ENCODE measurements around the gene RNGTT.
"Not testable (repeated sequence)": the region's sequence is repeated elsewhere in the genome, so short reads cannot be mapped to it uniquely, and the experiment has no call there.

RNGTT gene

DNA sequence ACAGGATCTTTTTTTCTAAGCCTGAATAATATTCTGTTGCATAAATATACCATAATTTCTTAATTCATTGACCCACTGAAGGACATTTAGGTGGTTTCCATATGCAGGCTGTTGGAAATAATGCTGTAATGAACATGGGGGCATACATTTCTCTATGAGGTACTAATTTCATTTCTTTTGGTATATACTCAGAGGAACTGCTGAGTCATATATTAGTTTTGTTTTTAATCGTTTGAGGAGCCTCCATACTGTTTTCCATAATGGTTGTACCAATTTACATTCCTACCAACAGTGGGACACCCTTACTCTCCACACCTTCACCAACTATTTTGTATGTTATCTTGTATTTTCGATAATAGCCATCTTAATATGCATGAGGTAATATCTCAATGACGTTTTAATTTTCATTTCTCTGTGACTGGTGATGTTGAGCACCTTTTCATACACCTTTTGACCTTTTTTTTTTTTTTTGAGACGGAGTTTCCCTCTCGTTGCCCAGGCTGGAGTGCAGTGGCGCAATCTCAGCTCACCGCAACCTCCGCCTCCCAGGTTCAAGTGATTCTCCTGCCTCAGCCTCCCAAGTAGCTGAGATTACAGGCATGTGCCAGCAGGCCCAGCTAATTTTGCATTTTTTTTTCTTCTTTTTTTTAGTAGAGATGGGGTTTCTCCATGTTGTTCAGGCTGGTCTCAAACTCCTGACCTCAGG lies 187.4 kb downstream of the RNGTT start:
- Histone ChIP-seq H3K27ac (ENCODE audit: low read length) (no peak overlapping the region), H3K27me3 (ENCODE audit: low read depth, low read length) (no peaks in the 10 kb centered on the region), H3K36me3 (ENCODE audit: control insufficient read depth in 1 of 2, insufficient read depth in 2 of 2, low read length in 2 of 2) (peaks cover 0 to 4% of the 10 kb centered on the region in 2 donors), H3K4me3 (ENCODE audit: low read depth in 1 of 2, low read length in 2 of 2) (no peak overlapping the region), H3K4me1 (ENCODE audit: control insufficient read depth in 1 of 2, insufficient read depth in 2 of 2, low read length in 2 of 2) (no peaks in the 10 kb centered on the region), H3K9me3 (ENCODE audit: control insufficient read depth in 1 of 2, low read length in 2 of 2) (no peaks in the 10 kb centered on the region)

GRCh38 chr6:88768114-88768513 lies 195.3 kb downstream of the RNGTT start:
- H3K4me1 ChIP-seq (ENCODE audit: control insufficient read depth in 1 of 2, insufficient read depth in 2 of 2, low read length in 2 of 2); H3K4me3 ChIP-seq (ENCODE audit: low read depth in 1 of 2, low read length in 2 of 2); H3K36me3 ChIP-seq (ENCODE audit: control insufficient read depth in 1 of 2, insufficient read depth in 2 of 2, low read length in 2 of 2); H3K27me3 ChIP-seq (ENCODE audit: low read depth, low read length); H3K9me3 ChIP-seq (ENCODE audit: control insufficient read depth in 1 of 2, low read length in 2 of 2); H3K27ac ChIP-seq (ENCODE audit: low read length): not testable (repeated sequence)

GRCh38 chr6:88764081-88764480 lies 199.3 kb downstream of the RNGTT start:
- Histone ChIP-seq H3K36me3 (ENCODE audit: control insufficient read depth in 1 of 2, insufficient read depth in 2 of 2, low read length in 2 of 2) (no peaks in the 10 kb centered on the region), H3K27ac (ENCODE audit: low read length) (no peak overlapping the region), H3K4me3 (ENCODE audit: low read depth in 1 of 2, low read length in 2 of 2) (no peak overlapping the region), H3K27me3 (ENCODE audit: low read depth, low read length) (no peaks in the 10 kb centered on the region), H3K9me3 (ENCODE audit: control insufficient read depth in 1 of 2, low read length in 2 of 2) (no peaks in the 10 kb centered on the region), H3K4me1 (ENCODE audit: control insufficient read depth in 1 of 2, insufficient read depth in 2 of 2, low read length in 2 of 2) (no peaks in the 10 kb centered on the region)

DNA sequence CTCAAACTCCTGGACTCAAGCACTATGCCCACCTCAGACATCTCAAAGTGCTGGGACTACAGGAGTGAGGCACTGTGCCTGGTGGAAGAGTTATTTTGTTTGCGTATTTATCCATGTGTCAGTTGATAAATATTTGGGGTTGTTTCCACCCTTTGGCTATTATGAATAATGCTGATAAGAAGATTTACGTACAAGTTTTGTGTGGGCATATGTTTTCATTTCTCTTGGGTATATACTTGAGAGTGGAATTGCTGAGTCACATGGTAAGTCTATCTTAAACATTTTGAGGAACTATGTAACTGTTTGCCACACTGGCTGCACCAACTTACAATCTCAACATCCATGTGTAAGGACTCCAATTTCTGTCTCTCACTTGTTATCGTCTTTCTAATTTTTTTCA lies 200.3 kb downstream of the RNGTT start:
- no peak overlapping the region for H3K4me3 ChIP-seq (ENCODE audit: low read depth in 1 of 2, low read length in 2 of 2)
- no peaks in the 10 kb centered on the region for H3K4me1 ChIP-seq (ENCODE audit: control insufficient read depth in 1 of 2, insufficient read depth in 2 of 2, low read length in 2 of 2)
- H3K27ac ChIP-seq (ENCODE audit: low read length): no peak overlapping the region
- no peaks in the 10 kb centered on the region for H3K9me3 ChIP-seq (ENCODE audit: control insufficient read depth in 1 of 2, low read length in 2 of 2)
- H3K27me3 ChIP-seq (ENCODE audit: low read depth, low read length): no peaks in the 10 kb centered on the region
- H3K36me3 ChIP-seq (ENCODE audit: control insufficient read depth in 1 of 2, insufficient read depth in 2 of 2, low read length in 2 of 2): no peaks in the 10 kb centered on the region

DNA sequence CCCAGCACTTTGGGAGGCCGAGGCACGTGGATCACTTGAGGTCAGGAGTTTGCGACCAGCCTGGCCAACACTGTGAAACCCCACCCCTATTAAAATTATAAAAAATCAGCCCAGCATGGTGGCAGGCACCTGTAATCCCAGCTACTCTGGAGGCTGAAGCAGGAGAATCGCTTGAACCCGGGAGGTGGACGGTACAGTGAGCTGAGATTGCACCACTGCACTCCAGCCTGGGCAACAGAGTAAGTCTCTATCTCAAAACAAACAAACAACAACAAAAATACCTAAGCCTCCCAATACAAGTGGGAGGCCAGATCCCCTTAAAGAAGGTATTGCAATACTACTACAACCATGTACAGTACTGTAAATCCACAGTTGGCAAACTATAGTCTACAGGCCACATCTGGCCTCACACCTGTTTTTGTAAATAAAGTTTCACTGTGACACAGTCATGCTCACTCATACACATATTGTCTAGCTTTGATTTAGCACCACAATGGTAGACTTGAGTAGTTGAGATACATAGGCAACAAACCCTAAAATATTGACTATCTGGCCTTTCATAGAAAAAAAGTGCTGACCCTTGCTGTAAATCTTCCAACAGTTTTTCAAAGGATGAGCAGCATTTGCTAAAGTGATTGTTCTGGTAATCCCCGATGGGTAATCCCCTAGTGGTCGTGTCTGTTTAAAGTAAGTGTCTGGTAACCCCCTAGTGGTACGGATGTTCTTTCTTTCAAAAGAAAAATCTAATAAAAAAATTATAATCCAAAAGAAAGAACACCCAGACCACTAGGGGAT lies 202.0 kb downstream of the RNGTT start:
- Histone ChIP-seq H3K4me1 (ENCODE audit: control insufficient read depth in 1 of 2, insufficient read depth in 2 of 2, low read length in 2 of 2) (no peaks in the 10 kb centered on the region), H3K9me3 (ENCODE audit: control insufficient read depth in 1 of 2, low read length in 2 of 2) (no peaks in the 10 kb centered on the region), H3K36me3 (ENCODE audit: control insufficient read depth in 1 of 2, insufficient read depth in 2 of 2, low read length in 2 of 2) (no peaks in the 10 kb centered on the region), H3K27ac (ENCODE audit: low read length) (no peak overlapping the region), H3K4me3 (ENCODE audit: low read depth in 1 of 2, low read length in 2 of 2) (no peak overlapping the region), H3K27me3 (ENCODE audit: low read depth, low read length) (no peaks in the 10 kb centered on the region)

- no peaks in the 10 kb centered on the region for H3K36me3 ChIP-seq (ENCODE audit: control insufficient read depth in 1 of 2, insufficient read depth in 2 of 2, low read length in 2 of 2)
- H3K9me3 ChIP-seq (ENCODE audit: control insufficient read depth in 1 of 2, low read length in 2 of 2): no peaks in the 10 kb centered on the region
- H3K27ac ChIP-seq (ENCODE audit: low read length): no peak overlapping the region
- H3K4me3 ChIP-seq (ENCODE audit: low read depth in 1 of 2, low read length in 2 of 2): no peak overlapping the region
- no peaks in the 10 kb centered on the region for H3K27me3 ChIP-seq (ENCODE audit: low read depth, low read length)
- H3K4me1 ChIP-seq (ENCODE audit: control insufficient read depth in 1 of 2, insufficient read depth in 2 of 2, low read length in 2 of 2): no peaks in the 10 kb centered on the region
These were observed 203.3 kb downstream of the RNGTT start for GRCh38 chr6:88760091-88760490.

DNA sequence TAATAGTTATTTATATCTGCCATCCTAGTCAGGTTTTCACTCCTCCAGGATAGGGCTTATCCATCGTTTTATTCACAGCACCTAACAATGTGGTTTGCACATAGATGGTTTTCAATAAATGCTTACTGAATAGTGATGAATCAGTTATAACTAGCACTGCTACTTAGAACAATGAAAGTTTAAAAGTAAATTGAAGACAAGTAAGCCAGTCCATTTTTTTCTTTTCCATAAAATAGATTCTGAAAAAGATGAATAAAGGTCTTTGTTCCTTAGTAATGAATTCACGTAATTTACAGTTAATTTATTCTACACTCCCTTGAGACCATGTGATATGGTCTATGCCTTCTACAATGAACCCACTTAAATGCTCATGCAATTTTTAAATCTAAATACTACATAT lies 212.5 kb downstream of the RNGTT start:
- Histone ChIP-seq H3K4me1 (ENCODE audit: control insufficient read depth in 1 of 2, insufficient read depth in 2 of 2, low read length in 2 of 2) (no peaks in the 10 kb centered on the region), H3K4me3 (ENCODE audit: low read depth in 1 of 2, low read length in 2 of 2) (no peak overlapping the region), H3K27me3 (ENCODE audit: low read depth, low read length) (no peaks in the 10 kb centered on the region), H3K9me3 (ENCODE audit: control insufficient read depth in 1 of 2, low read length in 2 of 2) (no peaks in the 10 kb centered on the region), H3K27ac (ENCODE audit: low read length) (no peak overlapping the region), H3K36me3 (ENCODE audit: control insufficient read depth in 1 of 2, insufficient read depth in 2 of 2, low read length in 2 of 2) (no peaks in the 10 kb centered on the region)

- H3K36me3 ChIP-seq (ENCODE audit: control insufficient read depth in 1 of 2, insufficient read depth in 2 of 2, low read length in 2 of 2): no peaks in the 10 kb centered on the region
- no peaks in the 10 kb centered on the region for H3K9me3 ChIP-seq (ENCODE audit: control insufficient read depth in 1 of 2, low read length in 2 of 2)
- H3K27me3 ChIP-seq (ENCODE audit: low read depth, low read length): no peaks in the 10 kb centered on the region
- no peak overlapping the region for H3K4me3 ChIP-seq (ENCODE audit: low read depth in 1 of 2, low read length in 2 of 2)
- no peaks in the 10 kb centered on the region for H3K4me1 ChIP-seq (ENCODE audit: control insufficient read depth in 1 of 2, insufficient read depth in 2 of 2, low read length in 2 of 2)
- H3K27ac ChIP-seq (ENCODE audit: low read length): no peak overlapping the region
These were observed 213.6 kb downstream of the RNGTT start for GRCh38 chr6:88749849-88750248.

- Histone ChIP-seq H3K27ac (ENCODE audit: low read length) (no peak overlapping the region), H3K27me3 (ENCODE audit: low read depth, low read length) (no peaks in the 10 kb centered on the region), H3K4me1 (ENCODE audit: control insufficient read depth in 1 of 2, insufficient read depth in 2 of 2, low read length in 2 of 2) (no peaks in the 10 kb centered on the region), H3K9me3 (ENCODE audit: control insufficient read depth in 1 of 2, low read length in 2 of 2) (no peaks in the 10 kb centered on the region), H3K4me3 (ENCODE audit: low read depth in 1 of 2, low read length in 2 of 2) (no peak overlapping the region), H3K36me3 (ENCODE audit: control insufficient read depth in 1 of 2, insufficient read depth in 2 of 2, low read length in 2 of 2) (no peaks in the 10 kb centered on the region)
These were observed 215.3 kb downstream of the RNGTT start for GRCh38 chr6:88748141-88748540.

GRCh38 chr6:88741939-88742338 lies 221.5 kb downstream of the RNGTT start:
- Histone ChIP-seq H3K4me1 (ENCODE audit: control insufficient read depth in 1 of 2, insufficient read depth in 2 of 2, low read length in 2 of 2) (no peaks in the 10 kb centered on the region), H3K36me3 (ENCODE audit: control insufficient read depth in 1 of 2, insufficient read depth in 2 of 2, low read length in 2 of 2) (peaks cover 0 to 2% of the 10 kb centered on the region in 2 donors), H3K4me3 (ENCODE audit: low read depth in 1 of 2, low read length in 2 of 2) (no peak overlapping the region), H3K27ac (ENCODE audit: low read length) (no peak overlapping the region), H3K9me3 (ENCODE audit: control insufficient read depth in 1 of 2, low read length in 2 of 2) (no peaks in the 10 kb centered on the region), H3K27me3 (ENCODE audit: low read depth, low read length) (no peaks in the 10 kb centered on the region)

GRCh38 chr6:88741071-88741470 lies 222.3 kb downstream of the RNGTT start:
- Histone ChIP-seq H3K27ac (ENCODE audit: low read length) (no peak overlapping the region), H3K36me3 (ENCODE audit: control insufficient read depth in 1 of 2, insufficient read depth in 2 of 2, low read length in 2 of 2) (peaks cover 0 to 9% of the 10 kb centered on the region in 2 donors), H3K9me3 (ENCODE audit: control insufficient read depth in 1 of 2, low read length in 2 of 2) (no peaks in the 10 kb centered on the region), H3K27me3 (ENCODE audit: low read depth, low read length) (no peaks in the 10 kb centered on the region), H3K4me1 (ENCODE audit: control insufficient read depth in 1 of 2, insufficient read depth in 2 of 2, low read length in 2 of 2) (no peaks in the 10 kb centered on the region), H3K4me3 (ENCODE audit: low read depth in 1 of 2, low read length in 2 of 2) (no peak overlapping the region)

All from muscle layer of duodenum (tissue), 2 donors.